ENCODE results near the gene RRP1B.

The RRP1B gene

DNA sequence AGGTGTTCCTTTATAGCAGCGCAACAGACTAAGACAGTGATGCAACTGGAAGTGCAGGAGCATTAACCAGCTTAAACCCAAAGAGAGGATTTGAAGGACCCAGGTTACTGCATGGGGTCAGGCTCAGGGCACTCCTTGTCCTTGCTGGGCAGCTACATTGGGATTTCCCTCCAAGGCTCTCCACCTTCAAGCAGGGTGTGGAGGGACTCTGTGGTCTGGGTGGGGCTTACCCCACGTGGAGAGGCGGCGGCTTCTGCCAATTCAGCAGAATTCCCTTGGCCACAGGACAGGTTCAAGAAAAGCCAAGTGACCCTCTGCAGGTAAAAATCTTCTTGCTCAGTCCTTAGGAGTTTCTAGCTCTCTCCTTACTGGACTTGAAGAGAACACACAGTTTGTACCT is 6.5 kb downstream of the RRP1B start:
- intact Hi-C loops (cut with DNase I; ENCODE audit: low total_unique reads) = no loop called here
- TF ChIP-seq, protein P1, sequence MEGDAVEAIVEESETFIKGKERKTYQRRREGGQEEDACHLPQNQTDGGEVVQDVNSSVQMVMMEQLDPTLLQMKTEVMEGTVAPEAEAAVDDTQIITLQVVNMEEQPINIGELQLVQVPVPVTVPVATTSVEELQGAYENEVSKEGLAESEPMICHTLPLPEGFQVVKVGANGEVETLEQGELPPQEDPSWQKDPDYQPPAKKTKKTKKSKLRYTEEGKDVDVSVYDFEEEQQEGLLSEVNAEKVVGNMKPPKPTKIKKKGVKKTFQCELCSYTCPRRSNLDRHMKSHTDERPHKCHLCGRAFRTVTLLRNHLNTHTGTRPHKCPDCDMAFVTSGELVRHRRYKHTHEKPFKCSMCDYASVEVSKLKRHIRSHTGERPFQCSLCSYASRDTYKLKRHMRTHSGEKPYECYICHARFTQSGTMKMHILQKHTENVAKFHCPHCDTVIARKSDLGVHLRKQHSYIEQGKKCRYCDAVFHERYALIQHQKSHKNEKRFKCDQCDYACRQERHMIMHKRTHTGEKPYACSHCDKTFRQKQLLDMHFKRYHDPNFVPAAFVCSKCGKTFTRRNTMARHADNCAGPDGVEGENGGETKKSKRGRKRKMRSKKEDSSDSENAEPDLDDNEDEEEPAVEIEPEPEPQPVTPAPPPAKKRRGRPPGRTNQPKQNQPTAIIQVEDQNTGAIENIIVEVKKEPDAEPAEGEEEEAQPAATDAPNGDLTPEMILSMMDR (IDR thresholded peaks at IDR 0.05) = no peak
- no peaks in the 10 kb centered on the region for H3K9me3 ChIP-seq
- H3K27ac ChIP-seq = no peak overlapping the region
- no peak for DNase-seq
- peaks cover 0 to 8% (median 3%) of the 10 kb centered on the region in 4 donors for H3K4me1 ChIP-seq
- peaks cover 0 to 56% (median 30%) of the 10 kb centered on the region in 3 donors for H3K36me3 ChIP-seq
- H3K4me3 ChIP-seq = no peak overlapping the region
- H3K27me3 ChIP-seq = no peaks in the 10 kb centered on the region

DNA sequence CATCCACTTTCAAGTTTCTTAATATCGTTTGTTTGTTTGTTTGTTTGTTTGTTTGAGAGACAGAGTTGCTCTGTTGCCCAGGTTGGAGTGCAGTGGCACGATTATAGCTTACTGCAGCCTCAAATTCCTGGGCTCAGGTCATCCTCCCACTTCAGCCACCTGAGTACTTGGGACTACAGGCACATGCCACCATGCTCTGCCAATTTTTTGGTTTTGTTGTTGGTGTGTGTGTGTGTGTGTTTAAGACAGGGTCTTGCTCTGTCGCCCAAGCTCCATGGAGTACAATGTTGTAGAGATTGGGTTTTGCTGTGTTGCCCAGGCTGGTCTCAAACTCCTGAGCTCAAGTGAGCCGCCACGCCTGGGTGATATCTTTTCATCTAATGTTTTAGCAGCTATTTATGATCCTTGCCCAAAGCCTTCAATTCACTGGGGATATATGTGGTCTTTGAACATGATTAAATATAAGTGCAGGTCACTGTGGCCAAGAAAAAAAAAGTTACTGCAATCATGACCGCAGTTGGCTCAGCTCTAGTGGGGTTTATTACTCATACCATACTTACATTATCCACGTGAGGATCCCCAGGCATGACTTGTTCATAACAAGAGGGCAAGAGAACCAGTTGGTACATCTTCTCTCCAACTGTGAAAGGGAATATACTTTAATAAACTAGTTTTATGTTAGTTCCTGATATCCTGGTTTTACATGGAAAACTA is 8.0 kb downstream of the RRP1B start:
- Histone ChIP-seq H3K4me1 (no peaks in the 10 kb centered on the region), H3K36me3 (peaks cover 9 to 66% (median 41%) of the 10 kb centered on the region in 3 donors), H3K27ac (no peak overlapping the region), H3K4me3 (no peak overlapping the region), H3K27me3 (no peaks in the 10 kb centered on the region), H3K9me3 (no peaks in the 10 kb centered on the region)
- DNase-seq = no peak
- intact Hi-C loops (cut with DNase I; ENCODE audit: low total_unique reads) = no loop called here
- TF ChIP-seq, protein P1 (IDR thresholded peaks at IDR 0.05) = no peak

DNA sequence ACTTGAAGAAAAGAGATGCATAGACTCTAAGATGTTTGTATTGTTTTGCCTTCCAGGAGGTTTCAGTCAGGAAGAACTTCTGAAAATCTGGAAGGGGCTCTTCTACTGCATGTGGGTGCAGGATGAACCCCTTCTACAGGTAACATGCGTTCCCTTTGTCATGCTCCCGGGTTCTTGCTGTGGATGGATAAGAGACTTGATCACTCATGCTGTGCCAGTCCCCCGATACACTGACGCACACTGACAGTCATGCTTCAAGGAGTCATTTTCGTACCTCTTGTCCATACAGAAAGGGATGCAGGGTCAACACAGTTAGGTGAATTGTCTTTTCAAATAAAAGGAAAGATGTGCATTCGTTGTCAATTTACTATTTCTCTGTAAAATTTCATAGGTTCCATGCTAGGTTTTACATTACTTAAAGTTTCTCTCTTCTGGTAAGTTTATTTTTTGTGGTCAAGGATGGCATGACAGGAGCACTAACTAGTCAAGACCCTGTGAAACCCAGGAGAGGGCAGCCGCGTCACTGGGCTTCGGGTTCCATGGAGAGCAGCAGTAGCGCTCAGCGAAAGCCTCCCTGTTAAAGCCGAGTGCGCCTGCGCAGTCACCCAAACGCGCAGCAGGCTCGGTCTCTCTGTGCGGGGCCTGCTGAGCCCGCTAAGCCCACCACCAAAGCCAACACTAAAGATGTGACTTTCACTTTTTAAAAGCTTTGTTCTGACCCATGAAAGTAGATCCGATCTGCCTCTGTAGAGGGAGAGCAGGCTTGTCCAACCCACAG is 10.7 kb downstream of the RRP1B start:
- no peak overlapping the region for H3K27ac ChIP-seq
- TF ChIP-seq, protein P1 (IDR thresholded peaks at IDR 0.05) = no peak
- peaks cover 26 to 58% (median 36%) of the 10 kb centered on the region in 3 donors for H3K36me3 ChIP-seq
- intact Hi-C loops (cut with DNase I; ENCODE audit: low total_unique reads) = no loop called here
- H3K27me3 ChIP-seq = no peaks in the 10 kb centered on the region
- DNase-seq = no peak
- H3K9me3 ChIP-seq = no peaks in the 10 kb centered on the region
- H3K4me3 ChIP-seq = no peak overlapping the region
- no peaks in the 10 kb centered on the region for H3K4me1 ChIP-seq

DNA sequence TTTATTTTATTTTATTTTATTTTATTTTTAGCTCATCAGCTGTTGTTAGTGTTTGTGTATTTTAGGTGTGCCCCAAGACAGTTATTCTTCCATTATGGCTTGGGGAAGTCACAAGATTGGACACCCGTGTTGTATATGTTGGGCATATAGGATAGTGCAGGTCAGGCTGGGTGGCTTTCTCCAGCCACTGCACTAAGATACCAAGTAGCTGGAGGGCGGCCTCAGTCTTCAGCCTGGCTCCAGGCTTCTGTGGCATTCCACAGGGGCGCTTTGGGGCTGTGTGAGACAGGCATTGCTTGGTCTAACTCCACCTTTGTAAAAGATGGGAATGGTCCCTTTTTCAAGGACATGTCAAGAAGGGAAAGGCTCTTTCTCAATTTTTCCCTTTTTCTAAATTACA is 16.5 kb downstream of the RRP1B start:
- Histone ChIP-seq H3K27me3 (no peaks in the 10 kb centered on the region), H3K4me1 (no peaks in the 10 kb centered on the region), H3K27ac (no peak overlapping the region), H3K36me3 (peaks cover 42 to 84% (median 70%) of the 10 kb centered on the region in 3 donors), H3K4me3 (no peak overlapping the region), H3K9me3 (no peaks in the 10 kb centered on the region)
- TF ChIP-seq, protein P1 (IDR thresholded peaks at IDR 0.05) = no peak
- intact Hi-C loops (cut with DNase I; ENCODE audit: low total_unique reads) = no loop called here
- DNase-seq = no peak

DNA sequence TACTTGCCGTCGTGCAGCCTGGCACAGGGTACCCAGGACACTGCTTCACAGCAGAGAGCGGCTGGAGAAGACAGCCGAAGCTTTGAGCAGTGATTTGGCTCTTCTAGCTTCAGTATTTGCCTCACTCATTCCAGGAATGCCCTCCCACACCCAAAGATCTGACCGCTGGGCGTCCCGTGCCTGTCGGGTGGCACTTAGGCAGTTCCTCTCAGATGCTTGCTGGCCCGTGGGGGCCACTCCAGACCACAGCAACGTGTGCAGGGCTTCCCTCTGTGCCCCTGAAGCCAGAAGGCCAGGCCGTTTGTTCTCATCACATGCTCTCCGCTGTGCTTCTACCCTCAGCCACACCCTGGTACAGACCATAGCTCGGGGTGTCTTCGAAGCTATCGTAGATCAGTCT is 17.0 kb downstream of the RRP1B start:
- TF ChIP-seq, protein P1 (IDR thresholded peaks at IDR 0.05) = no peak
- Histone ChIP-seq H3K27me3 (no peaks in the 10 kb centered on the region), H3K27ac (no peak overlapping the region), H3K9me3 (no peaks in the 10 kb centered on the region), H3K4me1 (no peaks in the 10 kb centered on the region), H3K4me3 (no peak overlapping the region), H3K36me3 (peaks cover 39 to 84% (median 70%) of the 10 kb centered on the region in 3 donors)
- no peak for DNase-seq
- intact Hi-C loops (cut with DNase I; ENCODE audit: low total_unique reads) = no loop called here
